ENCODE results near the gene CTTNBP2. TPM values are rescaled to one million over a fixed set of nuclear protein-coding genes. Genes with fewer than 3 reads are reported as not detected.

CTTNBP2 gene
- total and polyA plus RNA-seq, 9 donors, result 2.6 to 18.4 (median 10.0) TPM

DNA sequence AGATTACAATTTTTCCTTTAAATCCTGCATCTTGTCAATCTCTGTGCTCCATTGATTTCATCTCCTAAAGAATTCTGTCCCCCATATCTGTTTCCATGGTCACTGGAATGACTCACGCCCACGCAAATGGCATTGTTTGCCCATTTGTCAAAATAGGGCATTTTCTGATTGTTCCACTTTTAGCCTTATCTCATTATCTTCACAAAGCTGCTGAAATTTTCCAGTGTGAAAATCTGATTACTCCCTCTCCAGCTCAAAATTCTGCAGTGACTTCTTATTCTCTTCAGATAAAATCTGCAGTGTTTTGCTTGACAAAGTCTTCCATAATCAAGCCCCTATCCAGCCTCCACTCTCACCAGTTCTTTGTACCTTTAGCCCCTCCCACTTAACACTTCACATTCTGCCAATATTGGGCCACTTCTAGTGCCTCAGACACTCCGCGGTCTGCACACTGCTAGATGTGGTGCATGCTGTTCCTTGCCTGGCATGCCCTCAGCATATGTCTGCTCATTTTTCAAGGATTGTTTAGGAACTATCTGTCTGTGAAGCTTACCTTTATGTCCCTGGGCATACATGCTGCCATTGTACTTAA lies 33.9 kb upstream of the CTTNBP2 start:
- no peak for DNase-seq
- Histone ChIP-seq H3K27me3 (no peaks in the 10 kb centered on the region), H3K36me3 (no peaks in the 10 kb centered on the region), H3K4me3 (no peak overlapping the region), H3K4me1 (ENCODE audit: insufficient read depth) (no peaks in the 10 kb centered on the region), H3K9me3 (no peaks in the 10 kb centered on the region), H3K27ac (no peak overlapping the region)
- 85 to 93% (median 88%) methylated on average over 4 of the region's 4 CpGs for WGBS, 3 donors
- TF ChIP-seq CTCF (IDR thresholded peaks at IDR 0.05) (no peak), POLR2A (IDR thresholded peaks at IDR 0.05) (no peak), EP300 (IDR thresholded peaks at IDR 0.05) (no peak)
- intact Hi-C loops (cut with DNase I), result no loop called here

DNA sequence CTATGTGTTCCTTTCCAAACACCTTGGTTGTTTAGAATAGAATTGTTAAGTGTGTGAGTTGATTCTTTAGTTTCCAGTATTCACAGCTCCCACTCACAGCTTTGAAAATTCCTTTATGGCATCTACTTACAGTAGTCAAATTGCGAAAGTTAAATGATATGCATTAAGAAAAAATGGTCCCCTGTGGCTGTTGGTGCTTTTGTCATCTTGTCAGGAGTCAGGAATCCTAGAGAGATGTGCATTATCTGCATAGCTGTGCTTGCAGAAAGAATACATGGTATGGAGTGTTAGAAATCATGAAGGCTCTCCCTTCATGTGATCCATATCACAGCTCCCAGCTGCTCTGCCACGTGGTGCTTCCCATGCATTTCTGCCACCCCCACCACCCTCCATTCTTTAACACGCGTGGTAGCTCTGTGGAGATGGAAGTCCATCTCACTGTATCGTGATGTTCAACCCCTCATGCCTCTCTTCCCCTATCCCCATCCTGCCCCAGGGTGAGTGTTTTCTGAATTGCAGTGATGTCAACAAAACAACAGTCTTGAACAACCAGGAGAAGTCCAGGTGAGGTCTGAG lies 29.2 kb upstream of the CTTNBP2 start:
- 77 to 84% (median 83%) methylated on average over 5 of the region's 5 CpGs for WGBS, 3 donors

DNA sequence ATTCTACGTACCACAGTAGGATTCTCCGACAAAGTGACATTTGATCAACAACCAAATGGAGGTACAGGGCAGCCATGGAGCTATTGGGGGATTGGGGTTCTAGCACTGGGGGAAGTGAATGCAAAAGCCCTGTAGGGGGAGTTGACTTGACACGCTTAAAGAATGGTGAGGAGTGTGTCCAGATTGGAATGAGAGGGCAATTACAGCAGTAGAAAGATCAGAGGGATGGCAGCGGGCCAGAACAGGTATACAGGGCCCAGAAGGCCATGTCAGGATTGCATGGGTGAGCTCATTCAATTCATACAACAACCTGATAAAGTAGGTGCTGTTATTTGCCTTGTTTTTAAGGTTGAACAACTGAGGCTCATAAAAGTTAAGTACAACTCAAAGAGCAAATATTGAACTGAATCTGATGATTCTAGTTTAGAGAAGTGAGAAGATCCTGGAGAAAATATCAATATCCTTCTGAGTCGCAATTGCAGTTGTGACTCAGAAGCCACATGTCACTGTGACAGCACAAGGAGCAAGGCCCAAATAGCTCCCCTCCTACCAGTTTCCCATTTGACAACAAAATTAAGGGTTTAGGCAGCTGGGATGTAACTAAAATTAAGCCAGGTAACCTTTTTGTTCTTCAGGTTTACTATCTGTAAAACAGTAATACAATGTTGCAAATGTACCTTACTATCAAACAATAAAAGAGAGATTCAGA lies 28.0 kb upstream of the CTTNBP2 start:
- 87 to 90% (median 90%) methylated on average over 5 of the region's 5 CpGs for WGBS, 3 donors
- intact Hi-C loops (cut with DNase I), result no loop called here

More for the DNA sequence above, 29.2 kb upstream of the CTTNBP2 start:
- no peak overlapping the region for H3K4me3 ChIP-seq
- no peaks in the 10 kb centered on the region for H3K36me3 ChIP-seq
- no peak overlapping the region for H3K27ac ChIP-seq
- H3K4me1 ChIP-seq (ENCODE audit: insufficient read depth), result no peaks in the 10 kb centered on the region
- no peak for DNase-seq
- TF ChIP-seq CTCF (IDR thresholded peaks at IDR 0.05) (no peak), POLR2A (IDR thresholded peaks at IDR 0.05) (no peak), EP300 (IDR thresholded peaks at IDR 0.05) (no peak)
- intact Hi-C loops (cut with DNase I), result no loop called here
- no peaks in the 10 kb centered on the region for H3K9me3 ChIP-seq
- H3K27me3 ChIP-seq, result no peaks in the 10 kb centered on the region

DNA sequence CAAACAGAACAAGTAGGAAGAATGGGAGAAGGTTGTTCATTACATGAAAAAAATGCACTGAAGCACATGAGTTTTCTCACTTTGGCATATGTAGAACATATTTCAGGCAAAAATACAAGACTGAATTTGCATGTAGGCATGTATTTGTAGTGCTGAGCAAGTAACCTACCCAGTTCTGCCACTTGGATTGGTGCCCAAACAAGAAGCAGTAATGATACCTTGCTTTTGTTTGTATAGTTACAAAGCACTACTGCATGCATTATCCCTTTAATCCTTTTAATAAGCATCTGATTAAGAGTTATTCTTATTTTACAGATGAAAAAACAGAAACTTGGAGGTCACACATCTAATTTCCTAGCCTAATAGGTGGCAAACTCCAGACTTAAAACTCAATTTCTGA lies 23.1 kb upstream of the CTTNBP2 start:
- Histone ChIP-seq H3K9me3 (no peaks in the 10 kb centered on the region), H3K36me3 (no peaks in the 10 kb centered on the region), H3K4me3 (no peak overlapping the region), H3K4me1 (ENCODE audit: insufficient read depth) (no peaks in the 10 kb centered on the region), H3K27ac (no peak overlapping the region), H3K27me3 (no peaks in the 10 kb centered on the region)
- DNase-seq, result no peak
- intact Hi-C loops (cut with DNase I), result no loop called here
- TF ChIP-seq CTCF (IDR thresholded peaks at IDR 0.05), result no peak
- TF ChIP-seq EP300 (IDR thresholded peaks at IDR 0.05), result no peak
- TF ChIP-seq POLR2A (IDR thresholded peaks at IDR 0.05), result no peak

More for the DNA sequence above, 28.0 kb upstream of the CTTNBP2 start:
- Histone ChIP-seq H3K9me3 (no peaks in the 10 kb centered on the region), H3K4me1 (ENCODE audit: insufficient read depth) (no peaks in the 10 kb centered on the region), H3K27me3 (no peaks in the 10 kb centered on the region), H3K27ac (no peak overlapping the region), H3K36me3 (no peaks in the 10 kb centered on the region), H3K4me3 (no peak overlapping the region)
- DNase-seq, result no peak
- no peak for TF ChIP-seq CTCF (IDR thresholded peaks at IDR 0.05)
- no peak for TF ChIP-seq EP300 (IDR thresholded peaks at IDR 0.05)
- no peak for TF ChIP-seq POLR2A (IDR thresholded peaks at IDR 0.05)
